Measurements from ENCODE around the gene AFP. TPM values are rescaled to one million over a fixed set of nuclear protein-coding genes. Genes with fewer than 3 reads are reported as not detected.
"Not testable (repeated sequence)": the region's sequence is repeated elsewhere in the genome, so short reads cannot be mapped to it uniquely, and the experiment has no call there.

The AFP gene
- polyA plus RNA-seq (ENCODE audit: low read depth in 6 of 6): not detected

DNA sequence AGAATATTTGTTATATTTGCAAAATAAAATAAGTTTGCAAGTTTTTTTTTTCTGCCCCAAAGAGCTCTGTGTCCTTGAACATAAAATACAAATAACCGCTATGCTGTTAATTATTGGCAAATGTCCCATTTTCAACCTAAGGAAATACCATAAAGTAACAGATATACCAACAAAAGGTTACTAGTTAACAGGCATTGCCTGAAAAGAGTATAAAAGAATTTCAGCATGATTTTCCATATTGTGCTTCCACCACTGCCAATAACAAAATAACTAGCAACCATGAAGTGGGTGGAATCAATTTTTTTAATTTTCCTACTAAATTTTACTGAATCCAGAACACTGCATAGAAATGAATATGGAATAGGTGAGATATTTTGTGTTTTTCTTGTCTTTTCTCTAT is at the start of gene AFP:
AFP (plus strand) TSS at position 238 of the 400 bp plus-strand sequence; CDS start at position 280, 42 bp downstream.
- ATAC-seq (ENCODE audit: low read depth in 2 of 2): no peak

DNA sequence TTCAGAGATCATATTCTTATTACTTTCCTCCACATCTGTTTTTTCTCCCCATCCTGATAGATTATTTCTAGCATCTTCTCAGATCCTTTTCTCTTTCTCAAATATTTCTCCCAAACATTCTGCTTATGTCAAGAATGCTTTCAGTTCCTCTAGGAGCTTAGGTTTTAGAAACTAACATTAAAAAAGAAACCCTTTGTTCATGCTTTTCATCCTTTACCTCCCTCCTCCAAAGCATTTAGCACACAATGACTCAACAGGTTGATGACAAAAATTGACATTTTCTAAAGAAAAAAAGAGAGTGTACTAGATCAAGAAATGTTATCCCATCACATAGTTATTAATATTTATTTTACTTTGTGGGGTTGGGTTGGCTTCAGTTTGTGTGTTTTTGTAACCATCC is 48.5 kb upstream of the AFP start:
- Mint-ChIP-seq H3K27me3 (peaks cover 0 to 21% (median 0%) of the 10 kb centered on the region in 3 donors), H3K27ac (no peak overlapping the region), H3K9me3 (peaks cover 3 to 17% (median 9%) of the 10 kb centered on the region in 7 donors), H3K4me1 (no peaks in the 10 kb centered on the region), H3K4me3 (no peak overlapping the region), H3K36me3 (no peaks in the 10 kb centered on the region)
- DNase-seq (no peak), ATAC-seq (ENCODE audit: low read depth in 2 of 2) (no peak)

More for the DNA sequence above, at the start of gene AFP:
- Mint-ChIP-seq H3K9me3 (no peaks in the 10 kb centered on the region), H3K4me1 (no peaks in the 10 kb centered on the region), H3K4me3 (no peak within 1 kb of the TSS), H3K36me3 (no peaks in the 10 kb centered on the region), H3K27me3 (peaks cover 0 to 4% (median 0%) of the 10 kb centered on the region in 3 donors), H3K27ac (no peak within 1 kb of the TSS)
- no peak for DNase-seq

DNA sequence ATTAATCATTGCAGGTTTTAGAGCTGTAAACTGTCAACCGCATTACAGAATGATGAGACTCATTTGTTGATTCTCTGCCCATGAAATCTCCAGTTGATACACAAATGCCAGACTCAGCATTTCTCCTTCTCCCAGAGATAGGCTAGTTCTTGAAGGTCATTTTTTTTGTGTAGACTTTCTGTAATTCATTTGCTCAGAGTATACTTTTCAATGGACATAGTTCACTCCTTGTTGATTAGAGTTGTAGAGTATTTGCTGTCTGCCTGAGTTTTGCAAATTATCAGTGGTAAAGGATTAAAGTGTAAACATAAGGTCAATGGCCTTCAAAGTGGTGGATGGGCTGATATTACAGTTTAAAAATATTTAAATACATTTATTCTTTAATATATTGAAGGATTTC is 47.1 kb upstream of the AFP start:
- Mint-ChIP-seq H3K27ac (no peak overlapping the region), H3K4me3 (no peak overlapping the region), H3K36me3 (no peaks in the 10 kb centered on the region), H3K27me3 (peaks cover 0 to 21% (median 0%) of the 10 kb centered on the region in 3 donors), H3K4me1 (no peaks in the 10 kb centered on the region), H3K9me3 (peaks cover 3 to 17% (median 9%) of the 10 kb centered on the region in 7 donors)
- DNase-seq: no peak
- ATAC-seq (ENCODE audit: low read depth in 2 of 2): no peak

DNA sequence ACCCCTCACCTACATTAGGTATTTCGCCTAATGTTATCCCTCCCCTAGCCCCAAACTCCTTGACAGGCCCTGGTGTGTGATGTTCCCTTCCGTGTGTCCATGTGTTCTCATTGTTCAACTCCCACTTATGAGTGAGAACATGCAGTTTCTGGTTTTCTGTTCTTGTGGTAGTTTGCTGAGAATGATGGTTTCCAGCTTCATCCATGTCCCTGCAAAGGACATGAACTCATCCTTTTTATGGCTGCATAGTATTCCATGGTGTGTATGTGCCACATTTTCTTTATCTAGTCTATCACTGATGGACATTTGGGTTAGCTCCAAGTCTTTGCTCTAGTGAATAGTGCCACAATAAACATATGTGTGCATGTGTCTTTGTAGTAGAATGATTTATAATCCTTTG is 46.4 kb upstream of the AFP start:
- H3K36me3 Mint-ChIP-seq; H3K4me3 Mint-ChIP-seq; DNase-seq; H3K4me1 Mint-ChIP-seq; H3K27ac Mint-ChIP-seq; ATAC-seq (ENCODE audit: low read depth in 2 of 2): not testable (repeated sequence)
- H3K27me3 Mint-ChIP-seq: peaks cover 0 to 21% (median 0%) of the 10 kb centered on the region in 3 donors
- peaks cover 3 to 17% (median 9%) of the 10 kb centered on the region in 7 donors for H3K9me3 Mint-ChIP-seq

DNA sequence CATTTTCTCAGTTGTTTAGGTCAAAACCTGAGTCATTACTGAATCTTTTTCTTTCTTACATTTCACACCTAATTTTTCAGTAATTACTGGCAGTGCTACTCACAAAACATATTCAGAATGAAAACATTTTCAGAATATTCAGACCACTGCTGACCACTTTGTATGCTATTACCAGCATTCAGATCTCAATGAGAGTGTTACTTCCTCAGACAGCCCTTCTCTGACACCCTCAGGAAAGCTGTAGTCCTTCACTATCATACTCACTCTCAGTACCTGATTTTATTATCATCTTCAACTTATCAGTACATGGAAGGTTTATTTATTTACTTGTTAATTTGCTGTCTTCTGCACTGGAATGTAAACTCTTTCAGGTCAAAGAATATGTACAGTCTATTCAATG is 44.2 kb upstream of the AFP start:
- Mint-ChIP-seq H3K36me3 (no peaks in the 10 kb centered on the region), H3K9me3 (peaks cover 0 to 12% (median 5%) of the 10 kb centered on the region in 7 donors), H3K4me1 (no peaks in the 10 kb centered on the region), H3K27me3 (peaks cover 0 to 13% (median 0%) of the 10 kb centered on the region in 3 donors), H3K4me3 (no peak overlapping the region), H3K27ac (no peak overlapping the region)
- ATAC-seq (ENCODE audit: low read depth in 2 of 2): no peak
- DNase-seq: no peak

DNA sequence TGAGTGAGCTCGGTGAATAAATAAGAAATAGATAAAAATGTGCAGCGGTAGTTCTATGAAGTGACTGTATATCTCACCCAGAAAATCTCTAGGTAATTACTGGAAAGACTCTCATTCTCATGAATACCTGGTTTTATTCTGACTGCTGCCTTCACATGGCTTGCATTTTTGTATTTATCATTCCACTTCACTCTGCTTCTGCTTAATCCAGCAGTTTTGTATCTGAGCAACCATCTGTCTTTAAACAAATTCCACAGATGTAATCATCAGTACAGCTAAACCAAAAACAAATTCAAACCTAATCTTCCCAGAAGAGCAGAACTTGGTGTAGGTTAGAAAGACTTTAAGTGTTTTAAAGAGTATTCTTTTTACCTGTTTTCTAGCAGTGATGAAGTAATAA is 43.1 kb upstream of the AFP start:
- peaks cover 0 to 18% (median 6%) of the 10 kb centered on the region in 3 donors for H3K27me3 Mint-ChIP-seq
- H3K9me3 Mint-ChIP-seq: peaks cover 0 to 10% (median 2%) of the 10 kb centered on the region in 7 donors
- H3K4me1 Mint-ChIP-seq: no peaks in the 10 kb centered on the region
- no peaks in the 10 kb centered on the region for H3K36me3 Mint-ChIP-seq
- ATAC-seq (ENCODE audit: low read depth in 2 of 2): no peak
- no peak overlapping the region for H3K4me3 Mint-ChIP-seq
- no peak for DNase-seq
- no peak overlapping the region for H3K27ac Mint-ChIP-seq

DNA sequence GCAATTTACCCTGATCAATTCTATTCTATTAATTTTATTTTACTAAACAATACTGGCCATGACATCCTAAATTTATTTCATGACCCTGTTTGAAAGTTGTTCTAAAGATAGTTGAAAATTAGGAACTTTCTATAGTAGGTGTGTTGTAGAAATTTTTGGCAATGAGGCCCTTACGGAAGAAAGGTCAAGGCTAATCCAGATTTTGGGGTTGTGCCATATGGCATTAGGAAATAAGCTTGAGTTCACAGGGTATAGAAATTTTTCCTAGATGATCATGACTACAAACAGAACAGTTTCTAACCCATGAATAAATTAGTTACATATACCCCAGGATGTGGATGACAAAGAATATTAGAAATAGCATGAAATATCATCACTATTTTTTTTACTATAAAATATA is 39.7 kb upstream of the AFP start:
- ATAC-seq (ENCODE audit: low read depth in 2 of 2) (no peak), DNase-seq (no peak)
- Mint-ChIP-seq H3K27me3 (peaks cover 0 to 11% (median 10%) of the 10 kb centered on the region in 3 donors), H3K27ac (no peak overlapping the region), H3K4me3 (no peak overlapping the region), H3K4me1 (no peaks in the 10 kb centered on the region), H3K36me3 (no peaks in the 10 kb centered on the region), H3K9me3 (peaks cover 0 to 2% (median 0%) of the 10 kb centered on the region in 7 donors)

DNA sequence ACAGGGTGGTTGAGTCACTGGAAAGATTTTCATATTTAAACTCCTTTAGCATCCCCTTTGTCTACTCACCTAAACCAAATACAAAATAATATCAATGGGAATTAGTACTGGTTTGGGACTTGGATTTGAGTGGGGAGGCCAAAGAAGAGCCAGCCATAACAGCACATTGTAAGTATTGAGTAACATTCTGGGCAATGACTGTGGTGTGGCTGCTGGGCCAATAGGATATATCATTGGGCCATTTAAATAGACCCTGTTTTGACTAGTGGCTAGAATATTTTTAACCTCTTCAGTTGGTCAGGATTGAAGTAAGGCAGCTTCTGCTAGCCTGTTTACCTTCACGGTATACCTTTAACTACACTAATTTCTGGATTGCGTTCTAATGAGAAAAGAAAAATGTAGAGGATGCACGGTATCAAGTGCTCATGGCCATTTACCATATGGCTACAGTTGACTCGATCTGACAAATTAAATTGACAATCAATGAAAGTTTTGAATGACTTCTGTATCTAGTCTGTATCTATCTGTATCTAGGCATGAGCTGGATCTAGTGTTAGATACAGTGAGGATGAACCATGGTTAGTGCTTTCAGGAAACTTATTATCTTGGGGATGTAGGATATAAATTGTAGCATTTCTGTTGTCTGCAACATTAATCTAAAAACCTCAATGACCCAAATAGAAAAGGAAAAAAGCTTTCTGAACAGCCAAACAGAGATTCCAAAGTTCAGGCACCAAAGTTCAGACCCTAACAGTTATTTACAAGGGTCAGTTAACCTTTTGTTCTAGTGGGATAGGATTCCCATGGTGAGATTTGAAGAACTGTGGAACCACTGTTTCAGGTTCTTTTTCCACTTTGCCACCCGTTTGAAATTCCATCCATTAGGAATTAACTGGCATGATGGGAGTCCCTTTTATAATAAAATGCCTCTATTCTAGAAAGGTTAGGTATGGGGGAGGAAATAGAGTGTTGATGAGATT is 38.7 kb upstream of the AFP start:
- H3K4me3 Mint-ChIP-seq: no peak overlapping the region
- no peaks in the 10 kb centered on the region for H3K36me3 Mint-ChIP-seq
- H3K9me3 Mint-ChIP-seq: no peaks in the 10 kb centered on the region
- H3K27me3 Mint-ChIP-seq: peaks cover 0 to 10% (median 7%) of the 10 kb centered on the region in 3 donors
- no peak overlapping the region for H3K27ac Mint-ChIP-seq
- ATAC-seq (ENCODE audit: low read depth in 2 of 2) (no peak), DNase-seq (no peak)
- H3K4me1 Mint-ChIP-seq: no peaks in the 10 kb centered on the region

DNA sequence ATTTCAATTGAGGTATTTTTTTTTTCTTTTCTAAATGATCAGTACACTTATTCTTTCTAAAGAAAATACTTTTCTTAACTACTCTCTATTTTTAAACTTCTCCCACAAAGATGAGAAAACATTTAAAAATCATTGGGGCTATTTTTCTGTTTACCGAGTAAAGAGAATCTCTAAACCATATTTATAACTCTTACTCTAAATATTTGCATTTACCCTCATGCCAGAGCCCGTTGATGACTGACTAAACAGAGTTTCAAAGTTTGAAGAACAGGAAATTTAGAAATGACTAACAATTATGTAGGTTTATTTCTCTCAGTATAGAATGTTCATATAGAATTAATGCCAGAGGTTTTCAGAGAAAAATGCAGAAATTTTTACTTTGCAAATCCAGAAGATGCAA is 34.6 kb upstream of the AFP start:
- no peaks in the 10 kb centered on the region for H3K4me1 Mint-ChIP-seq
- no peaks in the 10 kb centered on the region for H3K9me3 Mint-ChIP-seq
- H3K27me3 Mint-ChIP-seq: peaks cover 0 to 10% (median 7%) of the 10 kb centered on the region in 3 donors
- H3K27ac Mint-ChIP-seq: no peak overlapping the region
- no peak for ATAC-seq (ENCODE audit: low read depth in 2 of 2)
- no peak for DNase-seq
- H3K4me3 Mint-ChIP-seq: no peak overlapping the region
- no peaks in the 10 kb centered on the region for H3K36me3 Mint-ChIP-seq

DNA sequence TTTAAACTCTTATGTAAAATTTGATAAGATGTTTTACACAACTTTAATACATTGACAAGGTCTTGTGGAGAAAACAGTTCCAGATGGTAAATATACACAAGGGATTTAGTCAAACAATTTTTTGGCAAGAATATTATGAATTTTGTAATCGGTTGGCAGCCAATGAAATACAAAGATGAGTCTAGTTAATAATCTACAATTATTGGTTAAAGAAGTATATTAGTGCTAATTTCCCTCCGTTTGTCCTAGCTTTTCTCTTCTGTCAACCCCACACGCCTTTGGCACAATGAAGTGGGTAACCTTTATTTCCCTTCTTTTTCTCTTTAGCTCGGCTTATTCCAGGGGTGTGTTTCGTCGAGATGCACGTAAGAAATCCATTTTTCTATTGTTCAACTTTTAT is 32.0 kb upstream of the AFP start, which contains the start of gene ALB:
ALB (plus strand) TSS at position 246 of the 400 bp plus-strand sequence; CDS start at position 287, 41 bp downstream.
- H3K4me1 Mint-ChIP-seq: no peaks in the 10 kb centered on the region
- no peak for ATAC-seq (ENCODE audit: low read depth in 2 of 2)

DNA sequence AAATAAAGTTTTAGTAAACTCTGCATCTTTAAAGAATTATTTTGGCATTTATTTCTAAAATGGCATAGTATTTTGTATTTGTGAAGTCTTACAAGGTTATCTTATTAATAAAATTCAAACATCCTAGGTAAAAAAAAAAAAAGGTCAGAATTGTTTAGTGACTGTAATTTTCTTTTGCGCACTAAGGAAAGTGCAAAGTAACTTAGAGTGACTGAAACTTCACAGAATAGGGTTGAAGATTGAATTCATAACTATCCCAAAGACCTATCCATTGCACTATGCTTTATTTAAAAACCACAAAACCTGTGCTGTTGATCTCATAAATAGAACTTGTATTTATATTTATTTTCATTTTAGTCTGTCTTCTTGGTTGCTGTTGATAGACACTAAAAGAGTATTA is 31.6 kb upstream of the AFP start:
- Mint-ChIP-seq H3K4me1 (no peaks in the 10 kb centered on the region), H3K9me3 (no peaks in the 10 kb centered on the region), H3K27ac (no peak overlapping the region), H3K36me3 (no peaks in the 10 kb centered on the region), H3K4me3 (no peak overlapping the region), H3K27me3 (no peaks in the 10 kb centered on the region)
- DNase-seq (no peak), ATAC-seq (ENCODE audit: low read depth in 2 of 2) (no peak)

More for the DNA sequence above, 32.0 kb upstream of the AFP start, which contains the start of gene ALB:
- Mint-ChIP-seq H3K4me3 (no peak within 1 kb of the TSS), H3K36me3 (no peaks in the 10 kb centered on the region), H3K27me3 (no peaks in the 10 kb centered on the region), H3K27ac (no peak within 1 kb of the TSS), H3K9me3 (no peaks in the 10 kb centered on the region)
- no peak for DNase-seq

DNA sequence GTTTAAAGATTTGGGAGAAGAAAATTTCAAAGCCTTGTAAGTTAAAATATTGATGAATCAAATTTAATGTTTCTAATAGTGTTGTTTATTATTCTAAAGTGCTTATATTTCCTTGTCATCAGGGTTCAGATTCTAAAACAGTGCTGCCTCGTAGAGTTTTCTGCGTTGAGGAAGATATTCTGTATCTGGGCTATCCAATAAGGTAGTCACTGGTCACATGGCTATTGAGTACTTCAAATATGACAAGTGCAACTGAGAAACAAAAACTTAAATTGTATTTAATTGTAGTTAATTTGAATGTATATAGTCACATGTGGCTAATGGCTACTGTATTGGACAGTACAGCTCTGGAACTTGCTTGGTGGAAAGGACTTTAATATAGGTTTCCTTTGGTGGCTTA is 30.9 kb upstream of the AFP start:
- Mint-ChIP-seq H3K27ac (no peak overlapping the region), H3K9me3 (no peaks in the 10 kb centered on the region), H3K4me3 (no peak overlapping the region), H3K36me3 (no peaks in the 10 kb centered on the region), H3K27me3 (no peaks in the 10 kb centered on the region), H3K4me1 (no peaks in the 10 kb centered on the region)
- DNase-seq (no peak), ATAC-seq (ENCODE audit: low read depth in 2 of 2) (no peak)

DNA sequence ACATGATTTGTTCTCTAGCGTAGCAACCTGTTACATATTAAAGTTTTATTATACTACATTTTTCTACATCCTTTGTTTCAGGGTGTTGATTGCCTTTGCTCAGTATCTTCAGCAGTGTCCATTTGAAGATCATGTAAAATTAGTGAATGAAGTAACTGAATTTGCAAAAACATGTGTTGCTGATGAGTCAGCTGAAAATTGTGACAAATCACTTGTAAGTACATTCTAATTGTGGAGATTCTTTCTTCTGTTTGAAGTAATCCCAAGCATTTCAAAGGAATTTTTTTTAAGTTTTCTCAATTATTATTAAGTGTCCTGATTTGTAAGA is 29.5 kb upstream of the AFP start:
- Mint-ChIP-seq H3K4me1 (no peaks in the 10 kb centered on the region), H3K9me3 (no peaks in the 10 kb centered on the region), H3K27ac (no peak overlapping the region), H3K36me3 (no peaks in the 10 kb centered on the region), H3K4me3 (no peak overlapping the region), H3K27me3 (no peaks in the 10 kb centered on the region)
- ATAC-seq (ENCODE audit: low read depth in 2 of 2): no peak
- DNase-seq: no peak

DNA sequence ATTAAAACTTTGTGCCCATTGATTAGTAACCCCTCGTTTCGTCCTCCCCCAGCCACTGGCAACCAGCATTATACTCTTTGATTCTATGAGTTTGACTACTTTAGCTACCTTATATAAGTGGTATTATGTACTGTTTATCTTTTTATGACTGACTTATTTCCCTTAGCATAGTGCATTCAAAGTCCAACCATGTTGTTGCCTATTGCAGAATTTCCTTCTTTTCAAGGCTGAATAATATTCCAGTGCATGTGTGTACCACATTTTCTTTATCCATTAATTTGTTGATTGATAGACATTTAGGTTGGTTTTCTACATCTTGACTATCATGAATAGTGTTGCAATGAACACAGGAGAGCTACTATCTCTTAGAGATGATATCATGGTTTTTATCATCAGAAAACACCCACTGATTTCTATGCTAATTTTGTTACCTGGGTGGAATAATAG is 28.8 kb upstream of the AFP start:
- no peaks in the 10 kb centered on the region for H3K9me3 Mint-ChIP-seq
- no peaks in the 10 kb centered on the region for H3K4me1 Mint-ChIP-seq
- H3K27me3 Mint-ChIP-seq: no peaks in the 10 kb centered on the region
- H3K27ac Mint-ChIP-seq: no peak overlapping the region
- H3K36me3 Mint-ChIP-seq: no peaks in the 10 kb centered on the region
- DNase-seq (no peak), ATAC-seq (ENCODE audit: low read depth in 2 of 2) (no peak)
- no peak overlapping the region for H3K4me3 Mint-ChIP-seq
